ENCODE data around the gene LIX1L. TPM values are rescaled to one million over a fixed set of nuclear protein-coding genes. Genes with fewer than 3 reads are reported as not detected.
A peak's percentile ranks its signal among the peaks of the same experiment; 100 is the strongest.

Gene LIX1L
- total RNA-seq, 1 experiment from 2014 or later, result 12.4 TPM

DNA sequence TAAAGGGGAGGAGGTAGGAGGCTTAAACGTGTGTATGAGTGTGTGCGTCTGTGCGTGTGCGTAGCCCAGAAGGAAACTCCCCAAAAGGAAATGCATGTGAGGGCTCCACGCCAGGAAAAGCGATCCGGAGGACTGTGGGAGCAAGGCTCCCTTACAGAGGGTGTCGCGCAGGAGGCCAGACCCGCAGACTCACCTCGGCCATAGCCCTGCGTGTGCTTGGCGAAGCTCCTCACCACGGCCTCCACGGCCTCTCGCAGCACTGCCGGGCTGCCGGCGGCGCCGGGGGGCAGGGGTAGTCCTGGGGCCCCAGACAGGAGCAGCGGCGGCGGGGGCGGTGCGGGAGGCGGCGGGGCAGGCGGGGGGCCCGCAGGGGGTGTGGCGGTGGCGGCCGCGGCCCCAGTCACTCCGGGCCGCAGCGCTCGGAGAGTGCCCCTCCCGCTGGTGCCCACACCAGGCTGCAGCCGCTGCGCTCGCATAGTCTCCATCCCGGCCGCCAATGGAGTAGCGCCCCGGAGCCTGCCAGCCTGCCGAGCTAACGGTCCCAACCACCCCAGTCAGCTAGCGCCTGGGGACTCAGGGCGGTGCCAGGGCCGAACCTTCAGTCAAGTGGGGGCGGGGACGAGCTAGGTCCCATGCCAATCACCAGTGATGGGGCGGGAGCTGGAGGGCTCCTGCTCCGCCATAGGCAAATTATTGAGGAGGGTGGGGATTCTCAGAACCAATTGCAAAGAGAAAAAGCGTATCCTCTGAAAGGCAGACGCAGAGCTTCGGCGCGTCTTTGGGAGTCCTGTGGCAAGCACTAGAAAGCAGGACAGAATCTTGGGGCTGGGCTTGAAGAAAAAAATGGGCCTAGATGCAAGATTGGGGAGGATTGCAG is at the start of gene LIX1L (continued):
- peak; percentile 5 for TF ChIP-seq YY1 (IDR thresholded peaks at IDR 0.05; ENCODE audit: extremely low read depth, insufficient replicate concordance, low read depth, low read length)
- peak; percentile 58 for TF ChIP-seq POLR2A (IDR thresholded peaks at IDR 0.05; ENCODE audit: borderline replicate concordance, extremely low read depth, insufficient read depth, insufficient read length)
- TF ChIP-seq POLR2AphosphoS5 (IDR thresholded peaks at IDR 0.05; ENCODE audit: low read depth, low read length), result peak; percentile 59
- peak; percentile 11; the same call in 1 of the 2 replicates for TF ChIP-seq MAX (IDR thresholded peaks at IDR 0.05)
- TF ChIP-seq RAD21 (IDR thresholded peaks at IDR 0.05; ENCODE audit: low read depth), result no peak
- TF ChIP-seq EGR1 (IDR thresholded peaks at IDR 0.05; ENCODE audit: low read depth), result peak; percentile 42; the same call in 1 of the 2 replicates
- TF ChIP-seq JUND (IDR thresholded peaks at IDR 0.05), result no peak
- peak; percentile 27; the same call in 1 of the 2 replicates for TF ChIP-seq ZFX (IDR thresholded peaks at IDR 0.05)

DNA sequence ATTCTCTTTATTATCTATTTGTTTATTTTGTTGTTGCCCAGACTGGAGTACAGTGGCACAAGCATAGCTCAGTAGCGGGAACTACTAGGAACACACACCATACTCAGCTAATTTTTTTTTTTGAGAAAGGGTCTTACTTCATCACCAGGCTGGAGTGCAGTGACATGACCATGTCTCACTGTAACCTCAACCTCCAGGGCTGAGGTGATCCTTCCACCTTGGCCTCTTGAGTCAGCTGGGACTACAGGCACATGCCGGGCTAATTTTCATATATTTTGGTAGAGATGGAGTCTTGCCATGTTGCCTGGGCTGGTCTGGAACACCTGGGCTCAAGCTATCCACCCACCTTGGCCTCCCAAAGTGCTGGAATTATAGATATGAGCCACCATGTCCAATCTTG is 43.9 kb upstream of the LIX1L start:
- no peaks in the 10 kb centered on the region for H3K79me2 ChIP-seq (ENCODE audit: insufficient read depth, low read length)
- no peaks in the 10 kb centered on the region for H3K9me2 ChIP-seq (ENCODE audit: insufficient read depth)
- no peaks in the 10 kb centered on the region for H4K20me1 ChIP-seq (ENCODE audit: insufficient read depth)
- no peaks in the 10 kb centered on the region for H3K27me3 ChIP-seq (ENCODE audit: insufficient read depth, low read length)
- POLR2A ChIA-PET, result no interaction called here
- ATAC-seq (no peak), DNase-seq (ENCODE audit: low read depth, low spot score) (no peak)
- no peak overlapping the region for H2AFZ ChIP-seq (ENCODE audit: low read depth, low read length, poor library complexity, severe bottlenecking)
- H3K27ac ChIP-seq (ENCODE audit: low read depth, low read length), result no peak overlapping the region
- intact Hi-C loops (cut with micrococcal nuclease), result loop anchor here (10.0 kb wide), 1 partner anchor 57 kb away; no protein-coding TSS in a partner anchor
- H3K4me1 ChIP-seq (ENCODE audit: control insufficient read depth in 1 of 2, insufficient read depth in 2 of 2, low read length in 2 of 2), result no peaks in the 10 kb centered on the region
- TF ChIP-seq POLR2A (IDR thresholded peaks at IDR 0.05; ENCODE audit: borderline replicate concordance, extremely low read depth, insufficient read depth, insufficient read length) (no peak), CTCF (IDR thresholded peaks at IDR 0.05 in 2 of 3, conservative IDR thresholded peaks at IDR 0.05 in 1 of 3; ENCODE audit: borderline replicate concordance in 1 of 3, insufficient read depth in 1 of 3, low read depth in 2 of 3, low read length in 2 of 3) (no peak)
- no TSS peak for BruUV-seq (replicated peaks)
- no peak overlapping the region for H3K4me3 ChIP-seq (replicated peaks in 1 of 2; ENCODE audit: low read depth in 1 of 2, low read length in 2 of 2)
- H3K4me2 ChIP-seq (ENCODE audit: low read length), result no peak overlapping the region
- H3K9me3 ChIP-seq (ENCODE audit: control insufficient read depth in 1 of 2, insufficient read depth in 1 of 2, low read depth in 1 of 2, low read length in 2 of 2), result no peaks in the 10 kb centered on the region
- CTCF ChIA-PET, result interaction anchor here (1.8 kb wide), 1 partner anchor 23 kb away, joined by 6 read pairs; no protein-coding TSS in a partner anchor
- RAD21 ChIA-PET (ENCODE audit: low non-redundant PET in 1 of 2, low total read pairs in 2 of 2, uncharacterized antibody in 2 of 2, unreplicated experiment in 2 of 2), result no interaction called here
- no peak overlapping the region for H3K9ac ChIP-seq (ENCODE audit: low read length)
- no peaks in the 10 kb centered on the region for H3K36me3 ChIP-seq (ENCODE audit: control insufficient read depth in 1 of 2, insufficient read depth in 2 of 2, low read length in 2 of 2)

All from HCT116 (cell line).